HUES48 (cell line): ENCODE results near the gene SOX12.
"Not testable (repeated sequence)": the region's sequence is repeated elsewhere in the genome, so short reads cannot be mapped to it uniquely, and the experiment has no call there.

Experiments used
- H3K27ac ChIP-seq: one replicate; pipeline ENCODE4 v1.7.0; 2013; ENCODE audit warnings: low read depth, low read length, inconsistent platforms
- H3K27me3 ChIP-seq: 2 replicates; pipeline ENCODE4 v1.6.1; 2013; ENCODE audit warnings: mild to moderate bottlenecking, low read length; ENCODE audit not compliant: control insufficient read depth, insufficient read depth
- H3K36me3 ChIP-seq: 2 replicates; pipeline ENCODE4 v1.6.1; 2013; ENCODE audit warnings: low read length; ENCODE audit not compliant: control insufficient read depth, insufficient read depth
- H3K4me1 ChIP-seq: 2 replicates; pipeline ENCODE4 v1.6.1; 2013; ENCODE audit warnings: mild to moderate bottlenecking, low read length; ENCODE audit not compliant: control insufficient read depth, insufficient read depth
- H3K4me3 ChIP-seq: 2 replicates; pipeline ENCODE4 v1.5.1; 2013; ENCODE audit warnings: mild to moderate bottlenecking, low read depth, low read length
- H3K9ac ChIP-seq: 2 replicates; pipeline ENCODE4 v1.6.1; 2013; ENCODE audit warnings: mild to moderate bottlenecking, low read depth, low read length, moderate library complexity
- H3K9me3 ChIP-seq: 2 replicates; pipeline ENCODE4 v1.6.1; 2013; ENCODE audit warnings: low read length; ENCODE audit not compliant: control insufficient read depth, insufficient read depth

Gene SOX12

DNA sequence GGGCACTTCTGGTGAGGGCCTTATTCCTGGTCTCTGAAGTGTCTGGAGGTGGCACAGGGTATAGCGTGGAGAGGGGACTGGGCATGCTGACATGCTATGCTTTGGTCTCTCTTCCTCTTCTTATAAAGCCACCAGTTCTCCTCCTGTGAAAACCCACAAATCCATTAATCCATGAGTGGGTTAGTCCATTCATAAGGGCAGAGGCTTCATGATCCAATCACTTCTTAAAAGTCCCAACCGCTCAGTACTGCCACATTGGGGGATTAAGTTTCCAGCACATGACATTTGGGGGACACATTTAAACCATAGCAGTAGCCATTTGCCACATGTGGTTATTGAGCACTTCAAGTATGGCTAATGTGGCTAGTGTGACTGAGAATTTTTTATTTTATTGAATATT, 51.4 kb downstream of the SOX12 start:
- H3K27me3 ChIP-seq: peaks cover 7% of the 10 kb centered on the region
- no peak overlapping the region for H3K4me3 ChIP-seq
- no peak overlapping the region for H3K27ac ChIP-seq
- peaks cover 8% of the 10 kb centered on the region for H3K4me1 ChIP-seq
- no peaks in the 10 kb centered on the region for H3K9me3 ChIP-seq
- H3K36me3 ChIP-seq: no peaks in the 10 kb centered on the region
- no peak overlapping the region for H3K9ac ChIP-seq

DNA sequence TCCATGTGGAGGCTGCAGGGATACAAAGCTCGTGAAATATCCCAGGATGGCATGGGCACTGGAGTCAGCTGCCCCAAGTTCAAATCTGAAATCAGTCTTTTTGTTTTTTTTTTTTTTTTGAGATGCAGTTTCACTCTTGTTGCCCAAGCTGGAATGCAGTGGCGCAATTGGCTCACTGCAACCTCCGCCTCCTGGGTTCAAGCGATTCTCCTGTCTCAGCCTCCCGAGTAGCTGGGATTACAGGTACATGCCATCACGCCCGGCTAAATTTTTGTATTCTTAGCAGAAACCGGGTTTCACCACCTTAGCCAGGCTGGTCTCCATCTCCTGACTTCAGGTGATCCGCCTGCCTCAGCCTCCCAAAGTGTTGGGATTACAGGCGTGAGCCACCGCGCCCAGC, 52.2 kb downstream of the SOX12 start:
- H3K27ac ChIP-seq, H3K4me1 ChIP-seq: not testable (repeated sequence)

DNA sequence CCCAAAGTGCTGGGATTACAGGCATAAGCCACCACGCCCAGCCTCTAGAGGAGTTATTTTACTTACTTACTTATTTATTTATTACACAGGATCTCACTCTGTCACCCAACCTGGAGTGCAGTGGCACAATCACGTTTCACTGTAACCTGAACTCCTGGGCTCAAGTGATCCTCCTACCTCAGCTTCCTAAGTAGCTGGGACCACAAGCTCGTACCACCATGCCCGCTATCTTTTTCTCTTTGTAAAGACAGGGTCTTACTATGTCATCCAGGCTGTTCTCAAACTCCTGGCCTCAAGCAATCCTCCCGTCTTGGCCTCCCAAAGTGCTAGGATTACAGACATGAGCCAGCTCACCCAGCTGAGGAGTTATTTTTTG, 53.6 kb downstream of the SOX12 start:
- H3K9ac ChIP-seq: no peak overlapping the region
- H3K36me3 ChIP-seq: no peaks in the 10 kb centered on the region
- H3K4me1 ChIP-seq: peaks cover 6% of the 10 kb centered on the region; the same call in 1 of the 2 replicates
- no peak overlapping the region for H3K4me3 ChIP-seq
- peaks cover 18% of the 10 kb centered on the region for H3K27me3 ChIP-seq
- no peak overlapping the region for H3K27ac ChIP-seq
- no peaks in the 10 kb centered on the region for H3K9me3 ChIP-seq

More for the DNA sequence above, 52.2 kb downstream of the SOX12 start:
- not testable (repeated sequence) for H3K9me3 ChIP-seq, H3K4me3 ChIP-seq, H3K9ac ChIP-seq, H3K36me3 ChIP-seq
- H3K27me3 ChIP-seq: peaks cover 14% of the 10 kb centered on the region
